ENCODE measurements around the gene FLYWCH2. TPM values are rescaled to one million over a fixed set of nuclear protein-coding genes. Genes with fewer than 3 reads are reported as not detected.

Gene FLYWCH2
- total and polyA plus RNA-seq, 9 of the 15 experiments (the other 6 are each of a cell fraction or from before 2014, with no cell fraction given): 0.70 to 55.5 (median 7.6) TPM

DNA sequence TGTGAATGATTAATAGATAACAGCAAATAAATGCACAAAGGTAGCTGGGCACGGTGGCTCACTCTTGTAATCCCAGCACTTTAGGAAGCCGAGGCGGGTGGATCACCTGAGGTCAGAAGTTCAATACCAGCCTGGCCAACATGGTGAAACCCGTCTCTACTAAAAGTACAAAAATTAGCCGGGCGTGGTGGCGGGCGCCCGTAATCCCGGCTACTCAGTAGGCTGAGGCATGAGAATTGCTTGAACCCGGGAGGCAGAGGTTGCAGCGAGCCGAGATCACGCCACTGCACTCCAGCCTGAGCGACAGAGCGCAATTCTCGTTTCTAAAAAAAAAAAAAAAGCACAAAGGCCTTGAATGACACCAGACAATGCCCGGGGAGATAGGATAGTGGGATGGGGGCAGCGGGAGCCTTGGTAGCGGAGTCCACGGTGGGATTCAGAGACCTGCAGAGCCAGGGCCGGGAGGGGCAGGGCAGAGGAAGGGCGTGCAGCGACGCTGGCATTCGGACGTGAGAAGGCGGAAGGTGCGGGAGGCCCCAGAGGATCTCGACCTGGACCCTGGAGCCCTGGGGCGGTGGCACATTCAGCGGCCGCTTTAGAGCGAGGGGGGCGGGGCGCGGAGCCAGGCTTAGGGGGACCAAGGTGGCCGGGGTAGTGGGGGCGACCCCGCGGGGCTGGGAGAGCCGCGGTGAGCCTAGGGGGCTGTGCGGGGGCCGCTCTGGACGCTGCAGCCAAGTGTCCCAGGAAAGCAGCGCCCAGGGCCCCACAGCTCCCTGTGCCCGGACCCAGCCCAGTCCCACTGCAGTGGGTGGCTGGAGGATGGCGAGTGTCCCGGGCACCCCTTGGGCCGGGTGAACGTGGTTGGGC is 999 bp upstream of the FLYWCH2 start:
- WGBS (ENCODE audit: insufficient coverage, low coverage, missing lambda C conversion rate): 43% methylated on average over 32 of the region's 52 CpGs
- DNase-seq (ENCODE audit: extremely low read depth in 1 of 4, low spot score in 3 of 4) (no peak), FAIRE-seq (no peak), ATAC-seq (peak; percentile 1; the same call in 1 of the 3 replicates)
- in situ Hi-C loops (cut with MboI) (no loop called here), intact Hi-C loops (cut with micrococcal nuclease) (loop anchor here (2.0 kb wide), 1 partner anchor 23 kb away; no protein-coding TSS in a partner anchor)
- H4K20me1 ChIP-seq (replicated peaks; ENCODE audit: control insufficient read depth, insufficient read depth, low read length): no peaks in the 10 kb centered on the region
- no peaks in the 10 kb centered on the region for H3K27me3 ChIP-seq (ENCODE audit: control insufficient read depth in 2 of 2, insufficient read depth in 2 of 2, low read length in 2 of 2)
- no peaks in the 10 kb centered on the region for H3K36me3 ChIP-seq (ENCODE audit: control insufficient read depth, insufficient read depth, low read length)
- TF ChIP-seq STAT6 (CRISPR knock-in tag; IDR thresholded peaks at IDR 0.05): no peak
- TF ChIP-seq CBX5 (IDR thresholded peaks at IDR 0.05; ENCODE audit: borderline replicate concordance, low read depth): no peak
- TF ChIP-seq MBD2 (IDR thresholded peaks at IDR 0.05; ENCODE audit: borderline replicate concordance, low read depth): no peak
- no peak for TF ChIP-seq UBTF (IDR thresholded peaks at IDR 0.05; ENCODE audit: borderline replicate concordance in 1 of 2, low read depth in 2 of 2, low read length in 2 of 2)
- TF ChIP-seq HDAC2 (IDR thresholded peaks at IDR 0.05): 0 out of 2 replicates have a peak, but pooled peaks have one; percentile 7
- TF ChIP-seq KLF13 (tag; IDR thresholded peaks at IDR 0.05; ENCODE audit: borderline replicate concordance, low read depth): no peak
- TF ChIP-seq MTA3 (IDR thresholded peaks at IDR 0.05; ENCODE audit: borderline replicate concordance): peak; percentile 61; the same call in 1 of the 2 replicates
- no peak for TF ChIP-seq CTCFL (IDR thresholded peaks at IDR 0.05; ENCODE audit: borderline replicate concordance, insufficient read depth, low read depth, low read length, poor library complexity, severe bottlenecking)
- peak; percentile 64; the same call in 1 of the 2 replicates for TF ChIP-seq HNRNPL (IDR thresholded peaks at IDR 0.05; ENCODE audit: low read depth, low read length)
- peak overlapping the region; percentile 86 for H3K4me2 ChIP-seq (ENCODE audit: insufficient read depth, low read length)
- H3K27ac ChIP-seq (ENCODE audit: extremely low read depth, low read depth, low read length): no peak overlapping the region
- CTCF ChIA-PET (ENCODE audit: low intra/inter-chr PET ratio): interaction anchor here (1.2 kb wide), 1 partner anchor 38 kb away, joined by 3 read pairs; no protein-coding TSS in a partner anchor
- POLR2A ChIA-PET: interaction anchor here (0.6 to 1.5 kb wide), 6 partner anchors 9 to 104 kb away, joined by 3 to 9 read pairs (median 4); no protein-coding TSS in a partner anchor
- BruUV-seq (replicated peaks): no TSS peak
- peak overlapping the region; percentile 88 for H2AFZ ChIP-seq (ENCODE audit: low read depth, low read length)
- peak overlapping the region; percentile 24 to 83; a peak in 3 of 4 replicates for H3K9ac ChIP-seq (ENCODE audit: insufficient read depth in 1 of 2, low read depth in 2 of 2, low read length in 2 of 2)
- H3K4me1 ChIP-seq (replicated peaks in 1 of 2; ENCODE audit: control insufficient read depth in 2 of 2, insufficient read depth in 2 of 2, low read length in 2 of 2): peaks cover 0 to 26% of the 10 kb centered on the region in 2 experiments; a peak in 3 of 5 replicates
- no peaks in the 10 kb centered on the region for H3K9me1 ChIP-seq (ENCODE audit: control insufficient read depth, insufficient read depth, low read length)
- peak overlapping the region; percentile 60 for H3K4me3 ChIP-seq
- peaks cover 6% of the 10 kb centered on the region for H3K9me3 ChIP-seq (replicated peaks; ENCODE audit: control insufficient read depth, insufficient read depth, low read depth, low read length)
- H3K79me2 ChIP-seq (ENCODE audit: control insufficient read depth, insufficient read depth, low read length): peaks cover 6% of the 10 kb centered on the region; the same call in 2 of the 3 replicates
